ENCODE measurements around the gene TACC2. TPM values are rescaled to one million over a fixed set of nuclear protein-coding genes. Genes with fewer than 3 reads are reported as not detected.
"Not testable (repeated sequence)": the region's sequence is repeated elsewhere in the genome, so short reads cannot be mapped to it uniquely, and the experiment has no call there.

The TACC2 gene, protein sequence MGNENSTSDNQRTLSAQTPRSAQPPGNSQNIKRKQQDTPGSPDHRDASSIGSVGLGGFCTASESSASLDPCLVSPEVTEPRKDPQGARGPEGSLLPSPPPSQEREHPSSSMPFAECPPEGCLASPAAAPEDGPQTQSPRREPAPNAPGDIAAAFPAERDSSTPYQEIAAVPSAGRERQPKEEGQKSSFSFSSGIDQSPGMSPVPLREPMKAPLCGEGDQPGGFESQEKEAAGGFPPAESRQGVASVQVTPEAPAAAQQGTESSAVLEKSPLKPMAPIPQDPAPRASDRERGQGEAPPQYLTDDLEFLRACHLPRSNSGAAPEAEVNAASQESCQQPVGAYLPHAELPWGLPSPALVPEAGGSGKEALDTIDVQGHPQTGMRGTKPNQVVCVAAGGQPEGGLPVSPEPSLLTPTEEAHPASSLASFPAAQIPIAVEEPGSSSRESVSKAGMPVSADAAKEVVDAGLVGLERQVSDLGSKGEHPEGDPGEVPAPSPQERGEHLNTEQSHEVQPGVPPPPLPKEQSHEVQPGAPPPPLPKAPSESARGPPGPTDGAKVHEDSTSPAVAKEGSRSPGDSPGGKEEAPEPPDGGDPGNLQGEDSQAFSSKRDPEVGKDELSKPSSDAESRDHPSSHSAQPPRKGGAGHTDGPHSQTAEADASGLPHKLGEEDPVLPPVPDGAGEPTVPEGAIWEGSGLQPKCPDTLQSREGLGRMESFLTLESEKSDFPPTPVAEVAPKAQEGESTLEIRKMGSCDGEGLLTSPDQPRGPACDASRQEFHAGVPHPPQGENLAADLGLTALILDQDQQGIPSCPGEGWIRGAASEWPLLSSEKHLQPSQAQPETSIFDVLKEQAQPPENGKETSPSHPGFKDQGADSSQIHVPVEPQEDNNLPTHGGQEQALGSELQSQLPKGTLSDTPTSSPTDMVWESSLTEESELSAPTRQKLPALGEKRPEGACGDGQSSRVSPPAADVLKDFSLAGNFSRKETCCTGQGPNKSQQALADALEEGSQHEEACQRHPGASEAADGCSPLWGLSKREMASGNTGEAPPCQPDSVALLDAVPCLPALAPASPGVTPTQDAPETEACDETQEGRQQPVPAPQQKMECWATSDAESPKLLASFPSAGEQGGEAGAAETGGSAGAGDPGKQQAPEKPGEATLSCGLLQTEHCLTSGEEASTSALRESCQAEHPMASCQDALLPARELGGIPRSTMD (N-terminal part only)
- total RNA-seq (2014; rRNA removed; shearing (Covaris generic)) = 7.3 and 11.1 TPM in 2 replicates

DNA sequence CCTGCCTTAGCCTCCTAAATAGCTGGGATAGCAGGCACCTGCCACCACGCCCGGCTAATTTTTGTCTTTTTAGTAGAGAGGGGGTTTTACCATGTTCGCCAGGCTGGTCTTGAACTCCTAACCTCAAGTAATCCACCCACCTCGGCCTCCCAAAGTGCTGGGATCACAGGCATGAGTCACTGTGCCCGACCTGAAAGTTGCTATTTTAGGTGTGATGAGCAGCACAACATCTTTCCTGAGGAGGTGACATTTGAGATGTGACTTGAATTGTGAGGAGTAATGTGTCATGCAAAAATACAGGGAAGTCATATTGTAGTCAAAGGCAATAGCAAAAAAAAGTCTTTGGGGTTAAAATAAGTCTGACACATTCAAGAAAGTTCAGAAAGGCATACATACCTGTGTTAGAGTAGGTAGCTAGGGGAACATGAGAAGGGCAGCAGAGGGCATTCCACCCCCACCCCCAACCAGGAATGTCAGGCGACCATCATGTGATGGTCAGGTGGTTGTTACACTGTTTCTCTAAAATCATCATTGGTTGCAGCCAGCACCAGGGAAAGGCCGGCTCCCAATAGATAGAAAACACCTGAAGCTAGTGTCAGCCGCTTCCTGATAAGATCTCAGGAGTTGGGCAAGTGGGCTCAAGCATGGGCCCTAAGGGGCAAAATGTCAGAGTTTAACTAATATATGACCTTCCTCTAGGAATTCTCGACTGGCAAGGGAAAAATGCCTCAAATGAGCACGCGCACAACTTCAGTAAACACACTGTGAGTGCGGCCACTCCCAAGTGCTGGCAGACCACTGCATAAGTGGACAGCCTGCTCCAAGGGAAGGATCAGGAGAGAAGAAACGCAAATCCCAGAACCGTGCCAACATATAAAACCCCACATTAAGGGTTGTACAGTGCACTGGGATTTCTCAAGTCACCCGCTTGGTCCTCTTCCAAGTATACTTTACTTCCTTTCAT is at the start of gene TACC2:
TACC2 (plus strand) TSS at position 803 of the 964 bp plus-strand sequence. CDS start 32,819 bp downstream, outside the sequence.
- DNase-seq (ENCODE audit: low read depth) = no peak

DNA sequence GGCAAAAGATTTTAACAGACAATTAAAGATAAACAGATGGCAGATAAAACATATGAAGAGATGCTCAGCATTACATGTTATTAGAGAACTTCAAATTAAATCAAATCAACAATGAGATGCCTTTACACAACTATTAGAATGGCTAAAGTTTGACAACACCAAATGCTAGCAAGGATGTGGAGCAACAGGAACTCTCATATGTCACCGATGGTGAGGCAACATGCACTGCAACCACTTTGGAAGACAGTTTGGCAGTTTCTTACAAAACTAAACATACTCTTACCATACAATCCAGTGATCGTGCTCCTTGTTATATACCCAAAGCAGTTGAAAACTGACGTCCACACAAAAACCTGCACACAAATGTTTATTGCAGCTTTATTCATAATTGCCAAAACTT is 47.4 kb upstream of the TACC2 start:
- no peak for DNase-seq (ENCODE audit: low read depth)

DNA sequence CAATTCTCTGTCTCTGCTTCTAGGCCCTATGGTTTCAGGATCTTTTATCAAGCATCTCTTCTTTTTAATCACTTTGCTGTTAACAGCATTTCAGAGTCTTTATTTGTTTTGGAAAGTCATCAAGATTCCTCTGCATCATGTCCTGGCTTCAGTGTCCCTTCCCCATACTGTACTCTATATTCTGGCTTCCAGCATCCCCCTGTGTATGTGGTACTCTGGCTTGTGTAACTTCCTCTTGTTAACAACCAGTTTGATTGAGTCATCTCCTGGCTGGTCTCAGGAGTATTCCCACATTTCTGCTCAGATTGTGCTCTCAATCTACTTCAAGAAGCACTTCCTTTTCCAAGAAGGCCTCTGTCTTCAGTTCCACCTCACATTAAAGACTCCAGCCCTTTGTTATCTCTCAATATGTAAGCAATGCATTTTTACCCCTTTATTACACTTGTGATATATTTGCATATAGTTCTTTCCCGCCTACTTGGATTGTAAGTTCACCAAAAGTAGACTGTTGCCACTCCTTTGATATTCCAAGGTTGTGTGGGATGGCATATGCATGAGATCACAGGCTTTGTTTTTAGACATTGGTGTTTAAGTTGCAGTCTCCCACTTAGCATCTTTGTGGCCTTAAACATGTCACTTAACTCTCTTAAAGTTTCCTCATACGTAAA is 46.1 kb upstream of the TACC2 start:
- DNase-seq (ENCODE audit: low read depth) = peak; percentile 87

DNA sequence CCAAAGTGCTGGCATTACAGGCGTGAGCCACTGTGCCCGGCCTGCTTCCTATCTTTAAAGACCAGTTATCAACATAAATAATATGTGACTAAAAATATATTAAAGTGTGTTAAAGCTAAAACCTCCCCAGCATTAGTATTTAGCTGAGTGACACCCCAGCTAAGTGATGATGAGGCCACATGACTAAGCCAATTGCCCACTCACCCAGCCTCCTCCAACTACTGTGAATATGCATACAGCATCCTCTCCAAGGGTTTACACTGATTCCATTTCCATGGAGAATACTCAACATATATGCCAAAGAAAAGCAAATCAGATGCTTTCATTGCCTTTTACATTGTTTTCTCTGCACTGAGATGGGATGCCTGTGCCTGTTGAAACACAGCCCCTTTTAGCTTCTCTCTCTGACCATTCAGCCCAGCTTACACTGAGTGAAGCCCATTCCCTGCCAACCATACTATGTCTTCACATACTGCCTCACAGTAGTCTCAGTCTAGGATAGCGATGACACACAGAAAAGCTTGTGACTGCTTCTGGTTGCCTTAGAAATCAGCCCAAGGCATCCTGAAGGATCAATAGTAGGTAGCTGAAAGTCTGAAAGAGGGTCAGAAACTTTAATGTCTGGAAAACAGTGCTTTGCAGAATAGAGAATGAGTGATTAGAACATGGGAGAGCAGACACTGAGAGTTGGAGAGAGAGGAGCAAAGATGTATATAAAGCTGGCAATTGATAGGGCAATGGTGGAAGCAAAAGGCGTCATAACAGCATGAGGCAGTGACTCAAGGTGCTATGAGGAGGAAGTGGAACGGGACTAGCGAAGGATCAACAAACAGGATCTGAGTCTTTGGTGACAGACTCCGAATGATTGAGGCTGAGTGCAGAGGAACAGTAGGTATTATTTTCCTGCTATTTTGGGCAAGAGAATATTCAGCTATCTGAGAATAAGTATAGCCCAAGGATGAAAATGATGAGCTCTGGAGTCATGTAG is 41.3 kb upstream of the TACC2 start:
- DNase-seq (ENCODE audit: low read depth) = no peak

DNA sequence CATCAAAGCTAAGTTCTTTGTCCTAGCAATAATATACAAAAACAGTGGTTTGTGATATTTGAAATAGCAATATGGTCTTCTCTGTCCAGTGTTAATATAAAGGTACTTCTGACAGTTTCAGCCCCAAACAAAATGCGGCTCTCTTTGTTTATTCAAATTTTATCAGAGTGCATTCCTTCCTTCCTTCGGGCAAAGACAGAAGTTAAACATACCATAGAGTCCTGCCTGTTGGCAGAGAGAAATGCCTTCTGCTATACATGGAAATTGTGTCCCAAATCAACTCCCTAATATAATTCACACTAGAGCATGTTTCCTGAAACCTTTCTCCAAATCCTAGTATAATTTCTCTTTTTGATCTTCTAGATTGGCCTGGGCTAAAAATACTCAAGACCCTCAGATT is 39.9 kb upstream of the TACC2 start:
- DNase-seq (ENCODE audit: low read depth) = no peak

DNA sequence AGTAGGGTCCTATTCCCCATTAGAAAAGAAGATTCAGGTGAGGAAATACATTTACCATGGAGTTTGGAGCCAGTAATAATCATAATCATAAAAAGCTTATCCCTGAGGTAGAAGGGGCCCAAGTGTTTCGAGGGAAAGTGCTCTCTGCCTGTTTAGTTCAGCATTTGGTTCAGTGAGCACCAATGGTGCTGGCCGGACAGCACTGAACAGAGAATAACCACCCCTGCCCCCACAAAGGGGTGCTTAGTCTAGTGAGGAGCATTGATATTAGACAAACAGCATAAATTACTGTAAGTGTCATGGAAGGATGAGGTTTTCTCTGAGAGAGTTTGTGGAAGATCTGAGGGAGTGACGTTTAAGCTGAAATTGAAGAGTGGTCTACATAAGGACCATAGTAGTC is 39.5 kb upstream of the TACC2 start:
- DNase-seq (ENCODE audit: low read depth) = no peak

DNA sequence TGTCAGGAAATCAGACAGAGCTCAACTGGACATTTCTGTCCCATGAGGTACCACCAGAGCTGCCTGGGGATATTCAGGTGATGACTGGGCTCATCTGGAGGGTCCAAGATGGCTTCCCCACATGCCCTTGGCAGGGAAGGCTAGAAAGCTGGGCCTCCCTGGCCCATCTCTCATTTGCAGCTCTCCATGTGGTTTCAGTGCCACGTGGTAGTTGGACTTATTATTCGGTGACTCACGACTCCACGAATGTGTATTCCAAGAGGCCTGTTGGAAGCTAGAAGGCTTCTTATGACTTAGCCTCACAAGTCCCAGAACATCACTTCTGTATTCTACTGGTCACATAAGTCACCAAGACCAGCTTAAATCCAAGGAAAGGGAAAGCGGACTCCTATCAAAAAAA is 36.7 kb upstream of the TACC2 start:
- peak; percentile 87 for DNase-seq (ENCODE audit: low read depth)

DNA sequence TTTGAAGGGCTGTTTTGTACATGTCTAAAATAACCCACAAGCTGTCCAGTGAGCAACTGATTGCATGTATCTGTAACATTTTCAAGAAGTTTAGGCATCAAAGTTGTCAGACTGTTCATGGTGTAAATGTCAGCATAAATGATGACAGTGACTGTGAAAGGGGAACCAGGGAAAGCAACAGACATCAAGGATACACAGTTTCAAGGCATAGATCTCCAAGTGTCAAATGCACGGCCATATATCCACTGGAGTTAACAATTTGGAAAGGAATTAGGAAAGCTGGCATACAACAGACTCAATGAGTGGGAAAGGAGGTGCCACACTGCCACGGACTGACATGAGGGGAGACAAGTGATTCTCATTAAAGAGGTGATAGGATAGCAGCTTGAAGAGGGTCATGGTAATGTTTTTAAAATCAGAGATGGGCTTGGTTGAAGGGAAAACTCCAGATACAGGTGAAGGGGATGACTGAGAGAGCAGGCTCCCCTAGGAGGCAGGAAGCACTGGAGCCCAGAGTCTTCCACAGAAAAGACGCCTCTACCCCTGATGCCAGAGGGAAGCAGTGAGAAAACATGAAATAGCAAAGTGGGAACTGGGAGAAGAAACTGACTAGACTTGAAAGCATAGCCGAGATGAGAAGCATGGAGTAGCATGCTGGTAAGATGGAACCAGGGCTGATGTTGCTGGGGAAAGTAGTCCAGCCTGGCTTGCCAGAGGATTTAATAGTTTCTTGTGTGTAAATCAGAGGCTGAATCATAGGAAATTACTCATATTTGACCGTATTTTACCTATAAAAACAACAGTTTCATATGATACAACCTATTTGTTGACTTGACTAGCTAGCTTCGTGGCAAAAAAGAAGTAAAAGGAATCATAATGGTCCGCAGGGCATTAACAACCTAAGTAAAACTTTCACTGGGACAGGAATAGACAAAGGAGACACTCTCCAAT is 32.6 kb upstream of the TACC2 start:
- peak; percentile 17 for DNase-seq (ENCODE audit: low read depth)

DNA sequence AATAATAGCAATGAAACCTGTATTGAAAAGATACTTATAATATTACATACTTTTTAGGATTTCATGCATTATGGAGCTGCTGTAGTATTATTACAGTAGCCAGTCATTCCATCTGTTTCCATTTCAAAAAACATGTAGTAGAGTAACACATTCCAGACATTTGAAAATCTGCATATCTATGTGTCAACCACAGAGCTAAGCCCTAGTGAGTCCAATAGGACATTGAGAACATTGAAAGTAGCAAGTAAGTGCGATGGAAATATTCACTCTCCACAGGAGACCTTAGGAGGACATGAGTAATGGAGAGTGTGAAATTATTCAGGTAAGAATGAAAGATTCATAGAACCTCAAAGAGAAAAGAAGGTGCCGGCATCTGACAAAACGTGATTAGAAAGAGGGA is 29.3 kb upstream of the TACC2 start:
- DNase-seq (ENCODE audit: low read depth) = no peak

DNA sequence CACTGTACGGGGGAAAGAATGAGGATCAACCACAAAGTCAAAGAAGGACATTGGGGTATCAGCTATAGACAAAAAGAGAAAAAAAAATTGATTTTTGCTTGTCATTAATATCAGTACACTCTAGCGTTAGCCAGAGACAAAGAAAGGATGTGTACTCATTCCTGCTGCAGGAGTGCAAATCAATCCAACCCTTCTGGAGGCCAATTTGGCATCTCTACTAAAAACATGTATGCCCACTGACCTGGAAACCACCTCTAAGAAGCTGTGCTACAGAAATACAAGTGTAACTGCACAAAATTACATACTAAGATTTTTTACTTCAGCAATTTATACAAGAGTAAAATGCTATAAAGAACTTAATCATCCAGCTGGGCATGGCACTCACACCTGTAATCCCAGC is 27.5 kb upstream of the TACC2 start:
- DNase-seq (ENCODE audit: low read depth) = no peak

DNA sequence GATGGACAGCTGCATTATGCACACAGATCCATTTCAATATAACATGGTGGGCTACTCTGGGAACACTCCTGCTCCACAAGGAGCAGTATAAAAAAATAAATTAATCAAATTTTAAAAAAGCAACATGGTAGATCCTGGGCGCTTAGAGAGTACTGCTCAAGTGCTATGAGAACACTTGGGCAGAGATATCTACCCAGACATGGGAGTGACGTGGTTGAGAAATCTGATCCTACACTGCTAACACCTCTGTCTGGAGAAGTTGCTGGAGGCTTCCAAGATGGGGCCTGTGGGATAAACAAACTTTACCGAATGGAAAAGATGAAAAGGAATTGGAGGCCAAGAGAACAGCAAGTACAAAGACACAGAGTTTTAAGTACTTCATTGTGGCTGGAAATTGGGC is 23.0 kb upstream of the TACC2 start:
- no peak for DNase-seq (ENCODE audit: low read depth)

DNA sequence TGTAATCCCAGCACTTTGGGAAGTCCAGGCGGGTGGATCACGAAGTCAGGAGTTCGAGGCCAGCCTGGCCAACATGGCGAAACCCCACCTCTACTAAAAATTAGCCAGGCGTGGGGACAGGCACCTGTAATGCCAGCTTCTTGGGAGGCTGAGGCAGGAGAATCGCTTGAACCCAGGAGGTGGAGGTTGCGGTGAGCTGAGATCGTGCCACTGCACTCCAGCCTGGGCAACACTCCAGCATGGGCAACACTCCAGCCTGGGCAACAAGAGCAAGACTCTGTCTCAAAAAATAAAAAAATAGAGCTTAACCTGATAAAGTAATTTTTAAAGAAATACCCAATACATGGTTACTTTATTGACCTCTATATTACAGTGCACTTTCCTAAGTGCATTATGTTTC is 19.9 kb upstream of the TACC2 start:
- not testable (repeated sequence) for DNase-seq (ENCODE audit: low read depth)

DNA sequence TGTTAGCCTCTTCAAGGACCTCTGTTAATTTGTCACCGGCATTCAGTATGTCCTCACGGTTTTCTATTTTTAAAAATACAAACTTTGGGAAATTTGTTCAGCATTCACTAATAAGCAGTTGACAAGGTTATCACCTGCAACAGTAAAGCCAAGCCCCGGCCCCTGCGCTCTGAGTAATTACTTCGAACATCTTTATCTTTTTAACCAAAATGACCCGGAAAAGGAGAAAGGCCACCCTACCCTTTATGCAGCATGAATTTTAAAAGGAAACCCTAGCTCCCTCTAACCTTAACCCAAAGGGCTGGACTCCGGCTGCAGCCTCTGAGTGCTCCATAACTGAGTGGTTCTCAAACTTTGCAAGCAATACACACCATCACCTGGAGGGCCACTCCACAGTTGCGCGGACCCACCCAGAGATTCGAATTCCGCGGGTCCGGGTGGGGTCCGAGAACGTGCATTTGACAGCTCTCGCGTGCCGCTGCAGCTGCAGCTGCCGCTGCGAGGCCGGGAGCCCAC is 14.9 kb upstream of the TACC2 start:
- DNase-seq (ENCODE audit: low read depth) = no peak

DNA sequence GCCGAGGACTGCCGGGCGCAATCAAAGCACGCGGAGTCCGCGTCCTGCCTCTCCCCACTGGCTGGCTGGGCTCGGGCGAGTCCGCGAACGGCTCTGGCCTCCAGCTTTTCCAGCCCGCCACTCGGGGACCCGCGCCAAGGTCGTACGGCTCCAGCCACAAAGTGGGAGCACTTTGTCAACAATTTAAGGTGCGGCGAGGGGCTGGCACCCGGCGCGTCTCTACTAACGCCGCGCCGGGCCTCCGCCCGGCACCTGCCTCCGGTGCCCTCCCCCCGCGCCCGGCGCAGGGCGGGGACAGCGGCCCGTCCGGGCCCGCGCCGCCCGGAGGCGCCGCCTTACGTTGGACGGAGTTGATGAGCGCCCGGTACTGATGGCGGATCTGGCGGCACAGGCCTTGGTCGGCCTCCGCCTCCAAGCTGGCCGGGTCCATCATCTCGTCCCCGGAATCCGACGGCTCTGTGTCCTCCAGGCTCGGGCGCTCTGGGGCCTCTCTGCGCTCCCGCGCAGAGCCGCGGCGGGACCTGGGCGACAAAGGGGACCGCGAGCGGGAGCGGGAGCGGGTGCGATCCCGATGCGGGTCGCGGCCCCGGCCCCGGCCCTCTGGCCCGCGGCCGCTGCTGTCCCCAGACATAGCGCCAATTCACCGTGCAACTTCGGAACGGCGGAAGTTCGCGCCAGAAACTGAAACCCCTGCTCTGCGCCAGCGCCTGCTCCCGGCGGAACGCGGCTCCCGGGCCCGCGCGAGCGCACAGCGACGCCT is 14.2 kb upstream of the TACC2 start, which contains the start of gene NSMCE4A:
NSMCE4A (minus strand) TSS at position 683 of the 760 bp plus-strand sequence; CDS start at position 631, 52 bp downstream.
- peak; percentile 70 for DNase-seq (ENCODE audit: low read depth)

DNA sequence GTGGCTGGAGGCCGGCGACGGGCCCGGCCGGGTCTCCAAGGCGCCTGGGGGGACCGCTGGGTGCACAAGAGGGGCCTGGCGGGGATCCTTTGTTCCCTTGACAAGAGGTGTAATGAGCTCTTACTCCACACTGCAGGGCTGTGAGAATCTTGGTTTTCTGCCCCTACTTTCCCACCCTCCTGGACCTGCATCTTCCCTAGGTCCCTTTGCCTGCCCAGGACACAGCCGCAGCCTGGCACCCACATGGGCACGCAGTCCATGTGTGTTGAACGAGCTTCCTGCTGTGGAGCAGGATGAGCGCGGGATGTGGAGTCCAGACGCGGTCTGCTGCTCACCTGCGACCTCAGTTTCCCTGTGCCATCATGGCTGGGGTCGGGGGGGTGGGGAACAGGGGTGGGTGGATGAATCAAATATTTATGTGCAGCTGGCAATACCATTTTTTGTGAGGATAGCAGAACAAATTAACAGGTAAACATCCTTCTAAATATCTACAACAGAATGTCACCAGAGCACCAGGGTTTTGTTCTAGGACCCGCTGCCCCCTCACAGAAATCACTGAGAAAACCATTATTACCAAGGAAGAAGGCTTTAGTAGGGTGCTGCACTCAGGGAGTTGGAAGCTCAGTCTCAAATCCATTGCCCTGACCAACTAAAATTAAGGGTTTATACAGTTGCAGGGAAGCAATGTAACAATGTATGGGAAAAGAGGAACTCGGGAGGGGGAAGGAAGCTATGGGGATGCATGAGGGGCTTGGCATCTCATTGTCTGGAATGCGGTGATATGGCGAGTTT is 13.5 kb upstream of the TACC2 start:
- no peak for DNase-seq (ENCODE audit: low read depth)

DNA sequence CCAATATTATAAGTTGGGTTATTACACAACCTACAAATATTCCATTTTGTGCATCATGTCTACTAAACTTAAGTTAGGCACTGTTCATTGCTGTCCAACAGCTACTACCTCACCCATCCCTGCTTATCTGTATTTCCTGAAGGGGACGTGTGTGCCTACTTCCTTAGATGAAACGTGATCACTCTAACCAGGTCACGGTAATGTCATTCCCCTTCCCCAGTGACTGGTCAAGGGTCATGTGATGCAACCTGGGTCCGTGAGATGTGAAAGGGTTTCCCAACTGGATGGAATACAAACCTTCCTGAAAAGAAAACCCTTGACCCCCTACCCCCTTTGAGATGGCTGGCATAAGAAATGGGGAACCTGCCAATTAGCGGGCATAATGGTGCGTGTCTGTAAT is 12.4 kb upstream of the TACC2 start:
- DNase-seq (ENCODE audit: low read depth) = no peak
